22Rv1 (cell line): ENCODE measurements around the gene KLHDC8A.
"Not testable (repeated sequence)": the region's sequence is repeated elsewhere in the genome, so short reads cannot be mapped to it uniquely, and the experiment has no call there.

Source experiments
- H3K27ac ChIP-seq: fragments of 450-650 bp; 2 replicates; pipeline ENCODE4 v1.5.1; 2017
- ZFX ChIP-seq: fragments of 450-650 bp; IDR thresholded peaks from 2 replicates; pipeline ENCODE4 v1.6.1; 2017; ENCODE audit warnings: antibody characterized with exemption, borderline replicate concordance
- TF ChIP-seq, protein P1 (sequence below): fragments of 450-650 bp; IDR thresholded peaks from 2 replicates; pipeline ENCODE4 v1.5.1; 2017; ENCODE audit warnings: mild to moderate bottlenecking

The KLHDC8A gene

DNA sequence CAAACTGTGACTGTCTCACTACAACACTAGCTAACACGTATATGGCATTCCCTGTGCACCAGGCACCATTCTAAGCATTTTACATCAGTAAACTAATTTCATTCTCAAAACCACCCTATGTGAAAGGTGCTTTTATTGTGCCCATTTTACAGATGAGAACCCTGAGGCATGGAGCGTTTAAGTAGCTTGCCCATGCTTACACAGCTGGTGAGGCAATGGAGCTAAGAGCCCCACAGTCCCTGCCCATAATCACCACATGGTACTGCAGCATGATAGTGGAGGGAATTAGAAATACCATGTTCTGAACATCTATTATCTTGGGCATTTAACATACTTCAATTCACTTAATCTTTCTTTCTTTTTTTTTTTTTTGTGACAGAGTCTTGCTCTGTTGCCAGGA is 31.1 kb upstream of the KLHDC8A start:
- TF ChIP-seq, protein P1, sequence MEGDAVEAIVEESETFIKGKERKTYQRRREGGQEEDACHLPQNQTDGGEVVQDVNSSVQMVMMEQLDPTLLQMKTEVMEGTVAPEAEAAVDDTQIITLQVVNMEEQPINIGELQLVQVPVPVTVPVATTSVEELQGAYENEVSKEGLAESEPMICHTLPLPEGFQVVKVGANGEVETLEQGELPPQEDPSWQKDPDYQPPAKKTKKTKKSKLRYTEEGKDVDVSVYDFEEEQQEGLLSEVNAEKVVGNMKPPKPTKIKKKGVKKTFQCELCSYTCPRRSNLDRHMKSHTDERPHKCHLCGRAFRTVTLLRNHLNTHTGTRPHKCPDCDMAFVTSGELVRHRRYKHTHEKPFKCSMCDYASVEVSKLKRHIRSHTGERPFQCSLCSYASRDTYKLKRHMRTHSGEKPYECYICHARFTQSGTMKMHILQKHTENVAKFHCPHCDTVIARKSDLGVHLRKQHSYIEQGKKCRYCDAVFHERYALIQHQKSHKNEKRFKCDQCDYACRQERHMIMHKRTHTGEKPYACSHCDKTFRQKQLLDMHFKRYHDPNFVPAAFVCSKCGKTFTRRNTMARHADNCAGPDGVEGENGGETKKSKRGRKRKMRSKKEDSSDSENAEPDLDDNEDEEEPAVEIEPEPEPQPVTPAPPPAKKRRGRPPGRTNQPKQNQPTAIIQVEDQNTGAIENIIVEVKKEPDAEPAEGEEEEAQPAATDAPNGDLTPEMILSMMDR, result no peak
- TF ChIP-seq ZFX, result no peak
- no peak overlapping the region for H3K27ac ChIP-seq

DNA sequence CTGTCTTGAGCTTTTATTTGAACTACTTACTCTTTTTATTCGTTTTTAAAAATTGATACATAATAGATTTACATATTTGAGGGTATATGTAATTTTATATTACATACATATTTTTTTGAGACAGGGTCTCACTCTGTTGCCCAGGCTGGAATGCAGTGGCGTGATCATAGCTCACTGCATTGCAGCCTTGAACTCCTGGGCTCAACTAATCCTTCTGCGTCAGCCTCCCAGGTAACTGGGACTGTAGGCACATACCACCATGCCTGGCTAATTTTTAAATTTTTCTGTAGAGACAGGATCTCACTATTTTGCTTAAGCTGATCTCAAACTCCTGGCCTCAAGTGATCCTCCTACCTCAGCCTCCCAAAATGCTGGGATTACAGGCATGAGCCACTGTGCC is 26.3 kb upstream of the KLHDC8A start:
- H3K27ac ChIP-seq, result not testable (repeated sequence)

DNA sequence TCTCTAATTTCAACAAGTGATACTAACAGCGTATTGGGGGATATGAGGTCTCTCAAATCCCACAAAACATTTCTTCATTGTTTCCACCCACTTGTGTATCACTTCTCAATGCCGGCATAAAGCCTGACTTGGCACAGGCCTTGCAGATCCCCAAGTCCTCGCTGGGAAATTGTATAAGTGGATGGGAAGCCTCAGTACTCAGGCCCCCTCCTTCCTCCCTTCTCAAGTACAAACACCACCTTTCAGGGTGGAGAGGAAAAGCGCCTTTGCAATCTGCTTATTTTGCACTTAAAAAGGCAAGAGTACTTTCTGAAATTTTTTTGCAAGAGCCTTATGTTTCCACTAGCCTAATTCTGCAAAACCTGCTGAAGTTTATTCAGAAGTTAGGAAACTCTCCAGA is 25.8 kb upstream of the KLHDC8A start:
- no peak overlapping the region for H3K27ac ChIP-seq
- TF ChIP-seq, protein P1, result no peak
- no peak for TF ChIP-seq ZFX

DNA sequence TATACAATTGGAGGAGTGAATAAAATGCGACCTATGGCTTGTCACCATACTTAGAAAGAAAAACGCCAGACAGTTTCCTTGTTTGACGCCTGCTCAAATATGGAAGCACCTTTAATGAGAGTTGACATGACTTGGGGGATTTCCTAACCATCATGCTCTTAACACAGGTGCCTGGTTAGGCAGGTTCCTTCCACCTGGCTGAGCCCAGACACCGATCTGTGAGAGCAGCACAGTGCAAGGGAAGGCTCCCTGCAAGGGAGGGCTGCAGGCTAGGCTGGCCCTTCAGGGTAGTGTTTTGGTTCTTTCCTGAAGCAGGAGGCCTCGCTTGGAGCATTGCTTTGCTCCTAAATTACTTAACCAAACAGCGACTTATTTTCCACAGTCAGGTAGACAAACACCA is 24.6 kb upstream of the KLHDC8A start:
- TF ChIP-seq ZFX, result no peak
- TF ChIP-seq, protein P1, result no peak
- H3K27ac ChIP-seq, result no peak overlapping the region

DNA sequence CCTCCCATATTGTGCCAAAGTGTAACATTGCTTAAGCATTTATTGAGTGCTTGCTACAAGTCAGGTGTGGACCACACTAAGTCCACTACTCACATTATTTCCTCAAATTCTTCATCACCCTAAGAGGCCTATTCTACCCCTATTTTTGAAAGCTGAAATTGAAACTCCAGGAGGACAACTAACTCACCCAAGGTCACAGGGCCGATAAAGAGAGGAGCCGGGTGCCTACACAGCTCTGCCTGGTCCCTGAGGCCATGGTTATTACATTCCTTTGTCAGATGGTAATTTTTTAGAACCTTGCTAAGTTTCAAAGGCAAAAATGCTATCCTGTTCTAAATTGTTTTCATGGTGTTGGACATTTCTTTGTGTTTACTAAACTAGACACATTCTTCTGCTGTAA is 24.2 kb upstream of the KLHDC8A start:
- H3K27ac ChIP-seq, result no peak overlapping the region
- no peak for TF ChIP-seq ZFX
- TF ChIP-seq, protein P1, result no peak

DNA sequence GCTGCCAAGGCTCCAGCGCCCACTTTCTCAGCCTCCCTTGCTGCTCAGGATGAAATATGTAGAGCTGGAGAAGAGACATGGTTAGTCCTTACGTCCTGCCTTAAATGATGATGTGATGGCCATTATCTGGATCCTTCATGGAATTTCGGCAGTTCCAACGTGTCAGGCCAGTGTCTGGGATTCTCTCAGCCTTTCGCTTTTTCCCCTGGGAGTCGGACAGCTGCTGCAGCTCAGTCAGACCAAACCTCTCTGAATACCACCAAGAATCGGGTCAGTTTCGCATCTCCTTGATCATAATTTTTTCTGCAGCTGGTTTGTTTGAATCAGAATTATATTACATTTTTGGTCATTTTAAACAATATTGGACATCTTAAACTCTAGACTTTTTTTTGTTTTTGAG is 22.3 kb upstream of the KLHDC8A start:
- TF ChIP-seq, protein P1, result no peak
- TF ChIP-seq ZFX, result no peak

DNA sequence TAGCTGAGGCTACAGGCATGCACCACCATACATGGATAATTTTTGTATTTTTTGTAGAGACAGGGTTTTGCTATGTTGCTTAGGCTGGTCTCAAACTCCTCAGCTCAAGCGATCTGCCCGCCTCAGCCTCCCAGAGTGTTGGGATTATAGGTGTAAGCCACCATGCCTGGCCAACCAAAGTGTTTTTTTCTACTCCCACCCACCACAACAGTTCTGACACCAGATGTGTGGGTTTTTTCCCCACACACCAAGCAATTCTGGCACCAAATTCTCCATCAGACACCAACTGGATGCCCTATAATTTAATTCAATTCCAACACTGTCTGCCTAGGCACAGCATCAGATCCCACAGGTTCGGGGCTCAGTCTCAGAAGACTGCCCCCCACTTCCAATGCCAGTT is 20.6 kb upstream of the KLHDC8A start:
- no peak overlapping the region for H3K27ac ChIP-seq
- TF ChIP-seq, protein P1, result no peak

More for the DNA sequence above, 22.3 kb upstream of the KLHDC8A start:
- no peak overlapping the region for H3K27ac ChIP-seq

DNA sequence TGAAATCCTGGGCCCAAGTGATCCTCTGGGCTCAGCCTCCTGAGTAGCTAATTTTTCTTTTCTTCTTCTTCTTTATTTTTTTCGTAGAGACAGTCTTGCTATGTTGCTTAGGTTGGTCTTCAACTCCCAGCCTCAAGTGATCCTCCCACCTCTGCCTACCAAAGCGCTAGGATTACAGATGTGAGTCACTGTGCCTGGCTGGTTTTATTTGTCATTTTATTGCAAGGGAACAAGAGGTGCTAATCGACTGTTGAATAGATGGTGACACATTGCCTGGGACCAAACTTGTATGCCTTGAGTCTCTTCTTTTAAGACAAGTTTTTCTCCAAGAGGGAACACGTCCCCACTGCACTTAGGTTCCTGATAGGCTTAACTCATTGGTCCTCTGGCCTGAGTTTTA is 20.0 kb upstream of the KLHDC8A start:
- TF ChIP-seq, protein P1, result no peak
- TF ChIP-seq ZFX, result no peak
- no peak overlapping the region for H3K27ac ChIP-seq
